Measurements from ENCODE around the gene NFRKB.

DNA sequence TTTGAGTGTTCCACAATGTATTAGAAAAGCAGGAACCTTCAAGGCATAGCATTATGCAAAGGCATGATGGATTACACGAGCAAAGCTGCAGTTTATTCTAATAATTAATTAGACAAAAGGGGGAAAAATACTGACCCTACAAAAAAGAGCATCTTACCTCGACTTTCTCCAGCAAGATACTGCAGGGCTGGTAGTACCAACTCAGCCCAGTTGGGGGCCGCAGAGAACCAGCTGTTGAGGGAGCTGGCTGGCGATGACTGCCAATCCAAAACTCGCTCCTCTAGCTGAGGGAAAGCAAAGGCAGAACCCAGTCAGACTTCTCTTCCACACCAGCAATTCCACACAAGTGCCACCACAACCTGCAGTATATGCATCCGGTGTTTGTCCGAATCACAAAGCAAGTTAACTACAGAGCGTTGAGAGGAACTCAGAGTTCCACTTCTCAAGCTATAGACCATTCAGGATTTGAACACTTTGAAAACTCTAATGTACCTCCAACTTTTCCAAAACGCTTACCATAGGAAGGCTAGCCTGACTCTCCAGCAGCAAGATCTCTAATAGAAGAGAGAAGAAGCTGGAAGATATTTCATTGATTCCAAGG, 13.7 kb downstream of the NFRKB start:
- TF ChIP-seq, protein P1, sequence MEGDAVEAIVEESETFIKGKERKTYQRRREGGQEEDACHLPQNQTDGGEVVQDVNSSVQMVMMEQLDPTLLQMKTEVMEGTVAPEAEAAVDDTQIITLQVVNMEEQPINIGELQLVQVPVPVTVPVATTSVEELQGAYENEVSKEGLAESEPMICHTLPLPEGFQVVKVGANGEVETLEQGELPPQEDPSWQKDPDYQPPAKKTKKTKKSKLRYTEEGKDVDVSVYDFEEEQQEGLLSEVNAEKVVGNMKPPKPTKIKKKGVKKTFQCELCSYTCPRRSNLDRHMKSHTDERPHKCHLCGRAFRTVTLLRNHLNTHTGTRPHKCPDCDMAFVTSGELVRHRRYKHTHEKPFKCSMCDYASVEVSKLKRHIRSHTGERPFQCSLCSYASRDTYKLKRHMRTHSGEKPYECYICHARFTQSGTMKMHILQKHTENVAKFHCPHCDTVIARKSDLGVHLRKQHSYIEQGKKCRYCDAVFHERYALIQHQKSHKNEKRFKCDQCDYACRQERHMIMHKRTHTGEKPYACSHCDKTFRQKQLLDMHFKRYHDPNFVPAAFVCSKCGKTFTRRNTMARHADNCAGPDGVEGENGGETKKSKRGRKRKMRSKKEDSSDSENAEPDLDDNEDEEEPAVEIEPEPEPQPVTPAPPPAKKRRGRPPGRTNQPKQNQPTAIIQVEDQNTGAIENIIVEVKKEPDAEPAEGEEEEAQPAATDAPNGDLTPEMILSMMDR (IDR thresholded peaks at IDR 0.05): peak; percentile 74
- TF ChIP-seq ZFX (IDR thresholded peaks at IDR 0.05; ENCODE audit: borderline replicate concordance): no peak
